BLaER1 (cell line): ENCODE results near the gene LRRC49.

Experiments used
- H3K27ac ChIP-seq: shearing (Covaris generic); formaldehyde crosslinking; 2 replicates; pipeline ENCODE4 v1.8.1; 2022
- H3K27me3 ChIP-seq: shearing (Covaris generic); formaldehyde crosslinking; 2 replicates; pipeline ENCODE4 v1.8.1; 2022
- H3K36me3 ChIP-seq: shearing (Covaris generic); formaldehyde crosslinking; 2 replicates; pipeline ENCODE4 v1.8.1; 2022
- H3K4me1 ChIP-seq: shearing (Covaris generic); formaldehyde crosslinking; 2 replicates; pipeline ENCODE4 v1.8.1; 2022
- H3K4me2 ChIP-seq: shearing (Covaris generic); formaldehyde crosslinking; 2 replicates; pipeline ENCODE4 v1.8.1; 2022
- H3K4me3 ChIP-seq: shearing (Covaris generic); formaldehyde crosslinking; 2 replicates; pipeline ENCODE4 v1.8.1; 2022
- H3K9ac ChIP-seq: shearing (Covaris generic); formaldehyde crosslinking; 2 replicates; pipeline ENCODE4 v1.8.1; 2022
- H3K9me3 ChIP-seq: shearing (Covaris generic); formaldehyde crosslinking; 2 replicates; pipeline ENCODE4 v1.8.1; 2022
- H4K20me1 ChIP-seq: shearing (Covaris generic); formaldehyde crosslinking; 2 replicates; pipeline ENCODE4 v1.8.1; 2022
- Cebpa-rat ChIP-seq: shearing (Covaris generic); IDR thresholded peaks from 2 replicates; pipeline ENCODE4 v1.8.1; 2022

LRRC49 gene

DNA sequence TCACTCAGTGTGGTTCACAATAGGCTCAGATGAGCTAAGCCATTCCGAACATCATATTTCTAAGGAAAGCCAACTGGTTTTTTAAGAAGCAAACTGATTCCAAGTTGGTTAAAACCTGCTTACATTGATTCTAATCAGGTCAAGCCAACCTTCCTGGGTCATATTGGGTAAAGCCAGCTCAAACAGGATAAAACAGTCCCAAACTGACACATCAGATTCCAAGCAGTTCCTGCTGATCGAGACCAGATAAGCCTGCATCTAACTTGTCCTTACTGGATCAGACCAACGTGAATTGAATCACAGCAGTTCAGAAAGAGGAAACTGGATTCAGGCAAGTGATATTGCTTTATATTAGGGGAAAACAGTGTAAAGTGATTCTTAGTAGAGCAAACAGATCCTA is 204.1 kb downstream of the LRRC49 start:
- H3K9ac ChIP-seq = no peak overlapping the region
- H3K27me3 ChIP-seq = no peaks in the 10 kb centered on the region
- H3K9me3 ChIP-seq = no peaks in the 10 kb centered on the region
- no peaks in the 10 kb centered on the region for H4K20me1 ChIP-seq
- no peak overlapping the region for H3K4me3 ChIP-seq
- no peaks in the 10 kb centered on the region for H3K36me3 ChIP-seq
- H3K4me1 ChIP-seq = no peaks in the 10 kb centered on the region
- no peak for TF ChIP-seq Cebpa-rat
- H3K4me2 ChIP-seq = no peak overlapping the region
- no peak overlapping the region for H3K27ac ChIP-seq

DNA sequence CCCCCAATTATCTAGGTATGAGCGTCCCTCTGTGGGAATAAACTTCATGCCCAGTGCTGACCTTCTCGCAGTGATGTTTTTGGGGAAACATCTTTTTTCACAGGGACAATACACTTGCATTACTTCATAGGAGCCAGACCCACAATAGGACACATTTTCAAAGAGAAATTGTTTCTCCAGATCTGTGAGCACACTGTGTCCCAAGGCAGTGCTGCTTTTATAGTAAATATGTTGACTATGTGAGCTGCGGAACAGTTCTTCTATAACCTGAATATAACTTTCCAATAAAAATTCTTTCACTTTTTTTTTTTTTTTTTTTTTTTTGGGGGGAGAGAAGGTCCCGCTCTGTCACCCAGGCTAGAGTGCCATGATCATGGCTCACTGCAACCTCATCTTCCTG is 205.3 kb downstream of the LRRC49 start:
- no peak overlapping the region for H3K4me3 ChIP-seq
- H3K27me3 ChIP-seq = no peaks in the 10 kb centered on the region
- no peak overlapping the region for H3K9ac ChIP-seq
- no peaks in the 10 kb centered on the region for H3K36me3 ChIP-seq
- no peaks in the 10 kb centered on the region for H4K20me1 ChIP-seq
- no peaks in the 10 kb centered on the region for H3K4me1 ChIP-seq
- no peak for TF ChIP-seq Cebpa-rat
- no peak overlapping the region for H3K4me2 ChIP-seq
- H3K27ac ChIP-seq = no peak overlapping the region
- no peaks in the 10 kb centered on the region for H3K9me3 ChIP-seq

DNA sequence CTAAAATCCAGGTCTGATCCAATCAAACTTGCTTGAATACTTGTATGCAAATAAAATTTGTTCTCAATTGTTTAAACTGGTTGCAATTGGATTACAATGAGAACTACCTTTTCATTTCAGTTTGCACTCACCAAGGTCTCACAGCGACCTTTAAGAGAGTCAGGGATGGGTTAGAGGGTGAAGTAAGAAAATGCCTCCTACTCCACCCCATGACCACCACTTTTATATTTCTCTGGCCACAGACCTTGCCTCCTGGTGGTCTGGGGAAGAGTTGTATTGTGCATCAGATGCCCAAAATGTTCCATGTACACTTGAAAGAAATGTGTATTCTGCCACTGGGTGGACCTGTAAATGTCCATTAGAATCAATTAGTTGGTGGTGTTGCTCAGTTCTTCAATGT is 206.3 kb downstream of the LRRC49 start:
- Histone ChIP-seq H3K4me1 (no peaks in the 10 kb centered on the region), H3K27ac (no peak overlapping the region), H3K36me3 (no peaks in the 10 kb centered on the region), H3K4me3 (no peak overlapping the region), H4K20me1 (no peaks in the 10 kb centered on the region), H3K9ac (no peak overlapping the region), H3K27me3 (no peaks in the 10 kb centered on the region), H3K9me3 (no peaks in the 10 kb centered on the region), H3K4me2 (no peak overlapping the region)
- TF ChIP-seq Cebpa-rat = no peak
